Central memory CD8-positive, alpha-beta T cell (primary cell): ENCODE measurements around the gene GPR132.

Source experiments
- ATAC-seq: fragments of 150-1000 bp; cut with Tn5 transposase; replicated peaks from 2 replicates; pipeline ENCODE4 v1.10.0; 2022; ENCODE audit warnings: mild to moderate bottlenecking, moderate FRiP score, moderate number of reproducible peaks; ENCODE audit not compliant: poor library complexity, severe bottlenecking; ENCODE audit errors: extremely low read depth
- DNase-seq, 2 donors: peaks; one replicate each; pipeline ENCODE4 v3.0.0; 2021; ENCODE audit warnings: low spot score in 2 of 2
- H3K27ac Mint-ChIP-seq: one replicate; pipeline ENCODE4 v1.8.0; 2022; ENCODE audit warnings: low read depth, mild to moderate bottlenecking, moderate library complexity, mixed read lengths
- H3K27me3 Mint-ChIP-seq: one replicate; pipeline ENCODE4 v1.8.0; 2022; ENCODE audit warnings: mixed read lengths
- H3K36me3 Mint-ChIP-seq: one replicate; pipeline ENCODE4 v1.8.0; 2022; ENCODE audit warnings: mild to moderate bottlenecking, moderate library complexity, mixed read lengths; ENCODE audit not compliant: insufficient read depth
- H3K4me1 Mint-ChIP-seq: one replicate; pipeline ENCODE4 v1.8.0; 2022; ENCODE audit warnings: mixed read lengths
- H3K4me3 Mint-ChIP-seq: one replicate; pipeline ENCODE4 v1.8.0; 2022; ENCODE audit warnings: mild to moderate bottlenecking, moderate library complexity, mixed read lengths
- H3K9me3 Mint-ChIP-seq: one replicate; pipeline ENCODE4 v1.8.0; 2022; ENCODE audit warnings: mixed read lengths

The GPR132 gene

DNA sequence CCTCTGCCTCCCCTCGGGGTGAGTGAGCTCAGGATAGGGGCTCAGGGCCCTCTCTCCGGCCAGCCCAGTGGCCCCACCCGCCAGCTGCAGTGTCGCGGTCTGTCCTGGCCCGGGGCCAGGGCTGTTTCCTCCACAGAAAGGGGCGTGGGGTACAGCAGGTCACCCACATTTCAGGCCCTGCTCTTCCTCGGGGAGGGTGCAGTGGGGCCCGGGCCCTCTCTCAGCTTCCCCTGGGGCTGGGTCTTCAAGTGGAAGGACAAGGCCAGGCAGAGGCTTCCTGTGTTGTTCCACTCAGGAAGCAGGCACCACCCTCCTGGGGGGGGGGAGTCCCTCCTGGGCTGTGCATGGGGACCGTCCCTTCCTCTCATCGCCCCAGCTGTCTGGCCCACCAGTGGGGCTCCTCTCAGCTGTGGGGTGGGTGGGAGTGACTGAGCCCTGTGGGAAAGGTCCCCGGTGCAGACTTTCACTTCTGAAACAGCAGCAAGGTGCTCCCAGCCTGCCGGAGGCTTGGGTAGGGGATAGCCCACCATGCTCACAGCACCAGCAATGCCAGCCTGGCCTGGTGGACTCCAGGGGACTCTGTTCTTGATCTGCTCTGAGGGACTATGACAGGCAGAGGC lies 3.7 kb downstream of the GPR132 start:
- Mint-ChIP-seq H3K9me3 (no peaks in the 10 kb centered on the region), H3K4me3 (peak overlapping the region; percentile 99), H3K27ac (peak overlapping the region; percentile 100), H3K36me3 (peaks cover 68% of the 10 kb centered on the region), H3K27me3 (no peaks in the 10 kb centered on the region), H3K4me1 (peaks cover 69% of the 10 kb centered on the region)
- no peak for DNase-seq
- ATAC-seq = no peak

DNA sequence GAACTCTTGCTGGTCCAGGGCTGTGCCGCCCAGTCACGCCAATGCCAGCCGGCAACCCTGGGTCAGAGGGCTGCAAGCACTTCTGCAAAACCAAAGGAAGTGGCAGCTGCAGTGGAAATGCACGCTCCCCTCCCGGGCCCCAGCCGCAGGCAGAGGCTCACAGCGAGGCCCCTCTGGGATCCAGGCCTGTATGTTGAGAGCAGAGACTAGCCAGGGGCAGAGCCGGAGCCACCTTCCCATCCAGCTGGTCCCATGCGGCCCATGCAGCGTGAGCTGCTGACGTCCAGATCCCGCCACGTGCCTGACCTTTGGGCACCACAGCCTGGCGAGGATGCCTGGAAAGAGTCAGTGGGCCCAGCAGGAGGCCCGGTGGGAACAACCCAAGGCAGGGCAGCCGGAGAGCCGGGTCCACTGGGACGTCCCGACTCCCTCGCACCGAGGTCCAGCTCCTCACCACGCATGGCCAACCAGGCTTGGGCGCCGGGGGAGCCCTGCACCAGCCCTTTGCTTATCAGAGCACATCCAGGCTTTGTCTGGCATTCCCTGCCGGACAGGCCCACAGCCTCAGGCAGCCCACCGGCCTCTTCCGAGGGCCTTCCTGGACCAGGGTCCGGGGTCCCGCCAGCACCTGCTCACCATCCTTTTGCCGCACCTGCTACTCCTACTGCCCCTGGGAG lies 4.3 kb downstream of the GPR132 start:
- DNase-seq (no peak), ATAC-seq (no peak)
- peaks cover 68% of the 10 kb centered on the region for H3K36me3 Mint-ChIP-seq
- H3K9me3 Mint-ChIP-seq = no peaks in the 10 kb centered on the region
- H3K27me3 Mint-ChIP-seq = no peaks in the 10 kb centered on the region
- peaks cover 63% of the 10 kb centered on the region for H3K4me1 Mint-ChIP-seq
- peak overlapping the region; percentile 99 for H3K4me3 Mint-ChIP-seq
- H3K27ac Mint-ChIP-seq = peak overlapping the region; percentile 100

DNA sequence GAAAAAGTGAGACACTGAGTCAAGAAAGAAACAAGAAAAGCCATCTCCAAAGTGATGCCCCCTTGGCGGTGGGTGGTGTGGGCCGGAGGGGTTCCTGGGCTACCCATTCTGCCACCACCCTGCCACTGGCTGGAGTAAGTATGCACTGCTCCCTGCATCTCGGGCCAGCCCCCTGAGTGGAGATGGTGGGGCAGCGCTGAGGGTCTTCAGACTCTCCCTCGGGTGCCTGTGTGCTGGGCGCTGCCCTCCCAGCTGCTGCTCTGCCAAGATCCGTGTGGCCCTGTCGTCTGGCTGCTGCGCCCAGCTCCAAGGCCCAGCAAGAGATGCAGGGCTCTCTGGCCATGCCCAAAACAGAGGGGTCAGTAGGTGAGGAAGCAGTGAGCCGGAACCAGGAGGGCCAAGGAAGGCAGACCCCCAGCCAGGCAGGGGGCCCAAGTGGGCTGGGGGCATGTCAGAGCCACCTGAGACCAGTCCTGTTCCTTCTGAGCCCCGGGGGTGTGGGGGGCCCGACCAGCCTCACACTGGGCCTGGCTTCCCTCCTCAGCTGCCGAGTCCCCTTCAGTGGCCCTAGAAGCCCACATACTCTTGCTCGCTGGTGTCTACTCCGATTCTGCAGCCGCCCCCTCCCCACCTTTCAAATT lies 5.2 kb downstream of the GPR132 start:
- peak overlapping the region; percentile 99 for H3K4me3 Mint-ChIP-seq
- no peak for DNase-seq
- H3K36me3 Mint-ChIP-seq = peaks cover 67% of the 10 kb centered on the region
- H3K27ac Mint-ChIP-seq = peak overlapping the region; percentile 100
- H3K27me3 Mint-ChIP-seq = no peaks in the 10 kb centered on the region
- peak; percentile 3 for ATAC-seq
- peaks cover 61% of the 10 kb centered on the region for H3K4me1 Mint-ChIP-seq
- no peaks in the 10 kb centered on the region for H3K9me3 Mint-ChIP-seq

DNA sequence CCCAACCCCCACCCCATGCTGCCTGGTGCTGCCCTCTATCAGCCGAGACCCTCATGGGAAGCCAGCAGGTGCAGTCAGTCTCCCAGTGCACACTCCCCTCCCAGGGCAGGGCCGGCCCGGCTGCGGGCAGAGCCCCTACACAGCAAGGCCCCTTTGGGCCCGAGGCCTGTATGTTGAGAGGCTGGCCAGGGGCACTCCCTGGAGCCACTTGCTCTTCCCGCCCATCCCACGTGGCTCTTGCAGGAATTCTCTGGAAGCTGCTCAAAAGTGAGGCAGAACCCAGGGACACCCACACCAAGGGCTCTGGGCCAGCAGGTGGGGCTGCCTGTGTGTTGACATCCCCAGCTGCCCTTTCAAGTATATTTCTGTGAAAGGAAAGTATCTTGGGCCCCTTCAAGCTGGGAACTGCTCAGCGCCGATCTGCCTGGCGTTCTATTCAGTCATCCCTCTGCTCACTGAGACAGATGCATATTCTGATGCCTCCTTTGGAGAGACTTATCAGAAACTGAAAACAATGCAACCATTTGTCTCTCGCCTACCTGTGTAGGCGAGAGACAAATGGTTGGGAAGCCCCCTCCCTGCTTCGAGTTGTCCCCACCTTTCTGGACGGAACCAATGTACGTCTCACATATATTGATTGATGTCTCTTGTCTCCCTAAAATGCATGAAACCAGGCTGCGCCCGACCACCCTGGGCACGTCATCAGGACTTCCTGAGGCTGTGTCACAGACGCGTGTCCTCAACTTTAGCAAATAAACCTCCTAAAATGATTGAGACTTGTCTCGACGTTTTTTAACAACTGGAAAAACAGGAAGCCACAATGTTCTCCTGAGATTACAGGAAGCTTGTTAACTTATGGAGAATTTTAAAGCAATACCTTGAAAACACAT lies 6.0 kb downstream of the GPR132 start:
- Mint-ChIP-seq H3K4me1 (peaks cover 54% of the 10 kb centered on the region), H3K27me3 (no peaks in the 10 kb centered on the region), H3K36me3 (peaks cover 69% of the 10 kb centered on the region), H3K4me3 (peak overlapping the region; percentile 99), H3K27ac (peak overlapping the region; percentile 100), H3K9me3 (no peaks in the 10 kb centered on the region)
- peak in 1 of 2 donors; percentile 76 for DNase-seq
- ATAC-seq = peak; percentile 77

DNA sequence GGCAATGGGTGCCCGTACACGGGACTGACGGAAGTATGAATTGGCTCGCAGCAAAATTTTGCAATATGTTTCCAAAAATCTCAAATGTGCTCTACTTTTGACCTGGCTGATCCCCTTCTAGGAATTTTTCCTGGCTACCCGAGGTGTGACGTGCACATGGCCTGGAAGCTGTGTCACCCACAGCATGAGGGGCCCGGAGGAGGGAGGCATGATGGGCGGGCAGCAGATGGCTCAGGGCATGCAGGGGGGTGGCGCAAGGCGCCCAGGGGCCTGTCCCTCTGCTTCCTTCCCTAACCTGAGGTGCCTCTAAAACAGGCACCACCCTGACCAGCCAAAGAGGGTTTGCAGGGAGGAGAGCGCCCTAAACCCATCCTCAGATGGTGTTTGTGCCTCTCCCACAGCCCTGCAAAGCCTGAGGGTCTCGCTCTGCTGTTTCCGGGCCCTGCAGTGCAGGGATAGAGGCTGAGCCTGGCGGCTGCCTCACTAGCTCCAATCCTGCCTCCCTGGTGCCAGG lies 6.7 kb downstream of the GPR132 start:
- DNase-seq (no peak), ATAC-seq (no peak)
- peak overlapping the region; percentile 51 for H3K27ac Mint-ChIP-seq
- H3K27me3 Mint-ChIP-seq = no peaks in the 10 kb centered on the region
- H3K4me3 Mint-ChIP-seq = peak overlapping the region; percentile 99
- no peaks in the 10 kb centered on the region for H3K9me3 Mint-ChIP-seq
- H3K36me3 Mint-ChIP-seq = peaks cover 69% of the 10 kb centered on the region
- H3K4me1 Mint-ChIP-seq = peaks cover 47% of the 10 kb centered on the region

DNA sequence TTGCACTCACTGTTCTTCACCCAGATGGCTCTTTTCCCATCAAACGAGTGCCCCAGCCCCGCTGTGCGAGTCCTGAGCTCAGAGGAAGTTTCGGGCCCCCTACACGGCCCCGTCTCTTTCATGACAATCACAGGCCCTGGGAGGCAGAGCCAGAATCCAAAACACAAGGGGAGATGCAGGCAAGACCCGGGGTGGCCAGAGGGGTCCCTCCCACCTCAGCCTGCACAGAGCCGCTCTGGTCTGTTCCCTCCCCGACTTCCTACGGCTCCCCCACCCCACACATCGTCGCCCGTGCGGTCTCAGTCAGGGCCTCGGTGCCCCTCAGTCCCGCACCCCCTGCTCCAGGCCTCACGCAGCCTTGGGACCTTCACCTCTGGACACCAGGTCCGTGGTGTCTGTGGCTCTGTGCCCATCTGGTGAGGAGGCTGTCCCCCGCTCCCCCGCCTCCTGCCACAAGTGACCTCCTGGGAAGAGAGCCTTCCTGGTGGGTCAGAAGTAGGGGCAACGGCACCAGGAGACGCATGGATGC lies 8.9 kb downstream of the GPR132 start:
- ATAC-seq = no peak
- DNase-seq = no peak
- H3K4me3 Mint-ChIP-seq = no peak overlapping the region
- no peaks in the 10 kb centered on the region for H3K9me3 Mint-ChIP-seq
- peaks cover 35% of the 10 kb centered on the region for H3K4me1 Mint-ChIP-seq
- no peaks in the 10 kb centered on the region for H3K27me3 Mint-ChIP-seq
- peak overlapping the region; percentile 49 for H3K27ac Mint-ChIP-seq
- peaks cover 76% of the 10 kb centered on the region for H3K36me3 Mint-ChIP-seq

DNA sequence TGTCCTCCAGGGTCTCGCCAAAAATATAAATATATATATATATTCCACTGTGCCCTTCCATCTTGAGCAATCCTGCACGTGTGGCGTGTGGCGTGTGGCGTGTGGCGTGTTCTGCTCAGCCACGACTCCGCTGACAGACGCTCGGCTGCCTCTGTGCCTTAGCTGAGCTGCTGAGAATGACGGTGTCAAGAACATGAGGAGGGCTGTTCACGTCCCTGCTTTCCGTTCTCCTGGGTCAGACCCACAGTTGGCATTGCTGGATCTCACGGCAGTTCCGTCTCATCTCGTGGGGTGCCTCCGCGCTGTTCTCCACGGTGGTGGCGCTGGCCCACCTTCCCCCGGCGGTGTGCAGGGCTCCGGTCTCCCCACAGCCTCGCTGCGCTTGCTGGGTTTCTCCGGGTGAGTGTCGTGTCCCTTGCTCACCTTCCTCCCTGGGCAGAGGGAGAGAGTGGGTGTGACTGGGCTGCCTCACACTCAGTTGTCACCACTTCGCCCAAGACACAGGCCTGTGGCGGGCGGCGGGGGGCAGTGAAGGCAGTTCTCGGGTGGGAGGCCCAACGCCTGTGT lies 9.4 kb downstream of the GPR132 start:
- peaks cover 40% of the 10 kb centered on the region for H3K4me1 Mint-ChIP-seq
- peak overlapping the region; percentile 84 for H3K27ac Mint-ChIP-seq
- H3K4me3 Mint-ChIP-seq = no peak overlapping the region
- H3K36me3 Mint-ChIP-seq = peaks cover 78% of the 10 kb centered on the region
- H3K9me3 Mint-ChIP-seq = no peaks in the 10 kb centered on the region
- DNase-seq (no peak), ATAC-seq (no peak)
- no peaks in the 10 kb centered on the region for H3K27me3 Mint-ChIP-seq

DNA sequence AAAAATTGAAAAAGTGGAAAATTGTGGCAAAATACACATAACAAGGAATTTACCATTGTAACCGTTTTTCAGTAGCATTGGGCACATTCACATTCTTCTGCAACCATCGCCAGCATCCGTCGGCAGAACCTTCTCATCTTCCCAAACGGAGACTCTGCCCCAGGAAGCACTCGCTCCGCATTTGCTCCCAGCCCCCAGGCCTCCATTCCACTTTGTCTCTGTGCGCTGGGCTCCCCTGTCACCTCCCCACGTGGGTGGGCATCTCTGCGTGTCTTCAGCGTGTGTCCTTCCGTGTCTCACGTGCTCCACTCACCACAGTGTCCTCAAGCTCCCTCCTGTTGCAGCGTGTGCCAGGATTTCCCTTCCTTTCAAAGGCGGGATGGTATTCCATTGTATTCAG lies 9.9 kb downstream of the GPR132 start:
- Mint-ChIP-seq H3K4me1 (peaks cover 35% of the 10 kb centered on the region), H3K36me3 (peaks cover 77% of the 10 kb centered on the region), H3K9me3 (no peaks in the 10 kb centered on the region), H3K27ac (peak overlapping the region; percentile 84), H3K4me3 (no peak overlapping the region), H3K27me3 (no peaks in the 10 kb centered on the region)
- ATAC-seq = no peak
- DNase-seq = no peak

DNA sequence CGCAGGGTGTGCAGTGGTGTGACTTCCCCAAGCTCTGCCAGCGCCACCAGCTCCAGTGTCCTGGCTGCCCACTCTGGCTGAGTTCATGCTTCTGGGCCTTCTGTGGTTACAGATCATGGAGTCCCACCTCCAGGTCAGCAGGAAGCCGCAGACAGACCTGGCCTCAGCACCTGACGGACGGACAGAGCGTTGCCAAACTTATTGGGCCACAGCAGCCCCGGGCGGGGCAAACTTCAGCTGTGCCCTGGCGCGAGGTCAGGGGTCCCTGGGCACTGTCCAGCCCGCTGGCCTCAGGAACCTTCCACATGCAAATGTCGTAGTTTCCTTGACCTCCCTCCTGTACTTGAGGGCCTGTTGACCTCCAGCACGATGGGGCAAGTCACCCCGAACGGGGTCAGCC lies 11.2 kb downstream of the GPR132 start:
- DNase-seq = no peak
- no peaks in the 10 kb centered on the region for H3K9me3 Mint-ChIP-seq
- peaks cover 70% of the 10 kb centered on the region for H3K36me3 Mint-ChIP-seq
- no peak overlapping the region for H3K4me3 Mint-ChIP-seq
- H3K27ac Mint-ChIP-seq = no peak overlapping the region
- H3K4me1 Mint-ChIP-seq = peaks cover 23% of the 10 kb centered on the region
- no peaks in the 10 kb centered on the region for H3K27me3 Mint-ChIP-seq
- ATAC-seq = no peak

DNA sequence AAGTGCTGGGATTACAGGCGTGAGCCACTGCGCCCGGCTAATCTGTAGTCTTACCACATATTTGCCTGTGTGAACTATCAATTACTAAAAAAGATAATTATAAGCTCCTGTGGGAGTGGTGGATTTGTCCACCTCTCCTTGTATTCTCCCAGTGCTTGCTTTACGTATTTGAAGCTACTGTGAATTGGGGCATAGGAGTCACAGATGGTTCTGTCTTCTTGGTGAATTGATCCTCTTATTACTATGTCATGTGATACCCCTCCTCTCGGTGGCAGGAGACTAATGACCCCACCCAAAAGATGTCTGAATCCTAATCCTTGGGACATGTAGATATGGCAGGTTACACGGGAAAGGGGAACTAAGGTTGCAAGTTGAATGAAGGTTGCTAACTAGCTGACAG lies 11.8 kb downstream of the GPR132 start:
- Mint-ChIP-seq H3K27ac (no peak overlapping the region), H3K9me3 (no peaks in the 10 kb centered on the region), H3K4me3 (no peak overlapping the region), H3K4me1 (peaks cover 19% of the 10 kb centered on the region), H3K27me3 (no peaks in the 10 kb centered on the region), H3K36me3 (peaks cover 69% of the 10 kb centered on the region)
- DNase-seq (no peak), ATAC-seq (no peak)

DNA sequence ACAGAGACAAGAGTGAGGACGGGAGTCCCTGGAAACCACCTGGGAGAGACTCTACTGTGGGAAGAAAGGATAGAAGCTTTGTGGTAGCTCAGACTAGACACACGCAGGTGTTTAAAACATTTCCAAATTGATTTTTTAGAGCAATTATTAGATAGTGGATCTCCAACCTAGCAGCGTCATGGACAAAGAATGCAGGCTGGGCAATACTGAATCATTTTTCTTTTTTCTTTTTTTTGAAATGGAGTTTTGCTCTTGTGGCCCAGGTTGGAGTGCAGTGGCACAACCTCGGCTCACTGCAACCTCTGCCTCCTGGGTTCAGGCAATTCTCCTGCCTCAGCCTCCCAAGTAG lies 13.1 kb downstream of the GPR132 start:
- no peaks in the 10 kb centered on the region for H3K9me3 Mint-ChIP-seq
- H3K27ac Mint-ChIP-seq = peak overlapping the region; percentile 60
- DNase-seq (no peak), ATAC-seq (no peak)
- no peaks in the 10 kb centered on the region for H3K27me3 Mint-ChIP-seq
- H3K4me1 Mint-ChIP-seq = peaks cover 19% of the 10 kb centered on the region
- H3K4me3 Mint-ChIP-seq = peak overlapping the region; percentile 12
- peaks cover 60% of the 10 kb centered on the region for H3K36me3 Mint-ChIP-seq
